Measurements from ENCODE around the gene METTL9.

DNA sequence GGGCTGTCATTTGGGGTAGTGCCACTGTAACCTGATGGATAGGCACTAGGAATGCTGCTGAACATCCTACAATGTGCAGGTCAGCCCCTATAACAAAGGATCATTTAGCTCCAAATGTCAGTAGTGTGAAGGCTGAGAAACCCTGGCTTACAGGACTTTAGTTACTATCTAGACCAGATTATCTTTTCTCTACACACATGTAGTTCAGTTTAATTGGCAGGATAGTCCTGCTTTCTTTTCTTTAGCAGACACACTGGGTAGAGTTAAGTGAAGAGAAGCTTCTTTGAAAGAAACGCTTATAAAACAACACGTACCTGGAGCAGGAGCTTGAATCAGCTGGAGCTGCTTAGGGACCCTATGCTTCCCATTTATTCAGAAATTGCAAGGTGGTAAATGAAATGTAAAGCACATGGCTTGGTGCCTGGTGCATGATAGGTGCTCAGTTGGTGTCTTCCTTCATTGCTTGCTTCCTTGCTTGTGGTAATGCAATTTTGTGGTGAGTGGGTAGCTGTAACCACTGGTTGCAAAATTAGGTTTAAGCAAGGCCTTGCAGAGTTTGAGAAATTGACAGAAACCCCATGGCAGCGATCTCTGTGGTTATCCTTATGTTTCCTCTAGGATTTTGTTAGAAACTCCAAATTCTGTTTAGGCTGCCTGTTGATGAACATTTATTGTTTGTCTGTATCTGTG is 9.4 kb downstream of the METTL9 start:
- TF ChIP-seq CTCF (IDR thresholded peaks at IDR 0.05) (no peak), POLR2A (IDR thresholded peaks at IDR 0.05) (no peak)
